ENCODE measurements around the gene FAM133A.

DNA sequence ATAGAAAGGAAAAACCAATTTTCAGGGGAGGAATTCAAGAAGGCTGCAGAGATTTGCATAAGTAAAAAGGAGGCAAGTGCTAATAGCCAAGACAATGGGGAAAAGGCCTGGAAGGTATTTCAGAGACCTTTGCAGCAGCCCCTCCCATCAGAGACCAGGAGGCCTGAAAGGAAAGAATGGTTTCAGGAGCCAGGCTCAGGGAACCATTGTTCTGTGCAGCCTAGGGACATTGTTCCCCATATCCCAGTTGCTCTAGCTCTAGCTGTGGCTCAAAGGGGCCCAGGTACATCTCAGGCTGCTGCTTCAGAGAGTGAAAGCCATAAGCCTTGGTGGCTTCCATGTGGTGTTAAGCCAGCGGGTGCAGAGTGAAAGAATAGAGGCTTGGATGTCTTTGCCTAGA is 24.6 kb upstream of the FAM133A start:
- TF ChIP-seq, protein P1, sequence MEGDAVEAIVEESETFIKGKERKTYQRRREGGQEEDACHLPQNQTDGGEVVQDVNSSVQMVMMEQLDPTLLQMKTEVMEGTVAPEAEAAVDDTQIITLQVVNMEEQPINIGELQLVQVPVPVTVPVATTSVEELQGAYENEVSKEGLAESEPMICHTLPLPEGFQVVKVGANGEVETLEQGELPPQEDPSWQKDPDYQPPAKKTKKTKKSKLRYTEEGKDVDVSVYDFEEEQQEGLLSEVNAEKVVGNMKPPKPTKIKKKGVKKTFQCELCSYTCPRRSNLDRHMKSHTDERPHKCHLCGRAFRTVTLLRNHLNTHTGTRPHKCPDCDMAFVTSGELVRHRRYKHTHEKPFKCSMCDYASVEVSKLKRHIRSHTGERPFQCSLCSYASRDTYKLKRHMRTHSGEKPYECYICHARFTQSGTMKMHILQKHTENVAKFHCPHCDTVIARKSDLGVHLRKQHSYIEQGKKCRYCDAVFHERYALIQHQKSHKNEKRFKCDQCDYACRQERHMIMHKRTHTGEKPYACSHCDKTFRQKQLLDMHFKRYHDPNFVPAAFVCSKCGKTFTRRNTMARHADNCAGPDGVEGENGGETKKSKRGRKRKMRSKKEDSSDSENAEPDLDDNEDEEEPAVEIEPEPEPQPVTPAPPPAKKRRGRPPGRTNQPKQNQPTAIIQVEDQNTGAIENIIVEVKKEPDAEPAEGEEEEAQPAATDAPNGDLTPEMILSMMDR (IDR thresholded peaks at IDR 0.05; ENCODE audit: poor library complexity, severe bottlenecking) = no peak
- TF ChIP-seq EZH2 (IDR thresholded peaks at IDR 0.05; ENCODE audit: borderline replicate concordance, insufficient read depth, low read length, poor library complexity, severe bottlenecking) (no peak), TAF1 (IDR thresholded peaks at IDR 0.05; ENCODE audit: low read depth) (no peak), POLR2AphosphoS5 (IDR thresholded peaks at IDR 0.05) (no peak), RAD21 (conservative IDR thresholded peaks at IDR 0.05) (no peak)
